Measurements from ENCODE around the gene CDK18. TPM values are rescaled to one million over a fixed set of nuclear protein-coding genes. Genes with fewer than 3 reads are reported as not detected.

CDK18 gene
- 0.47 and 1.1 TPM in 2 replicates for total RNA-seq (ENCODE audit: low replicate concordance)

GRCh38 chr1:205504311-205505075, at the start of gene CDK18:
Gene CDK18 (plus strand): TSS chr1:205504669. CDS start chr1:205523168, 18,499 bp downstream.

GRCh38 chr1:205455581-205456382, 48.7 kb upstream of the CDK18 start, which contains the start of gene BLACAT1:
Gene BLACAT1 (minus strand): TSS chr1:205456045.

Other genes starting within 250 kb of the CDK18 start
- 0.70 and 6.2 TPM in 2 replicates for gene NUAK2, start 182.9 kb upstream of the CDK18 start, total RNA-seq (ENCODE audit: low replicate concordance)
- gene KLHDC8A, start 147.7 kb upstream of the CDK18 start, total RNA-seq (ENCODE audit: low replicate concordance), result 0.08 TPM in 1 of 2 replicates, not detected in the other
- gene LEMD1, start 82.6 kb upstream of the CDK18 start, total RNA-seq (ENCODE audit: low replicate concordance), result not detected in 2 replicates
- gene BLACAT1, start 48.6 kb upstream of the CDK18 start, total RNA-seq (ENCODE audit: low replicate concordance), result not detected in 2 replicates
- gene ELK4, start 127.3 kb downstream of the CDK18 start, total RNA-seq (ENCODE audit: low replicate concordance), result 3.5 and 7.4 TPM in 2 replicates
- gene SLC45A3, start 175.8 kb downstream of the CDK18 start, total RNA-seq (ENCODE audit: low replicate concordance), result 0.82 and 5.9 TPM in 2 replicates
- gene NUCKS1, start 245.5 kb downstream of the CDK18 start, total RNA-seq (ENCODE audit: low replicate concordance), result 79.8 and 100 TPM in 2 replicates

Data from smooth muscle cell of the coronary artery (primary cell).